A549 (cell line): ENCODE results near the gene VSIR. TPM values are rescaled to one million over a fixed set of nuclear protein-coding genes. Genes with fewer than 3 reads are reported as not detected.

Source experiments
- ATAC-seq, 2 experiments: fragments of 200-7000 bp in 1 of 2; fragments of >200 bp in 1 of 2; cut with Nextera tagmentation in 1 of 2; cut with Tn5 transposase in 1 of 2; 3 replicates each; pipeline versions ENCODE4 v1.8.0 to v1.9.1; 2018 to 2020; ENCODE audit warnings: mild to moderate bottlenecking in 1 of 2, moderate library complexity in 1 of 2
- CTCF ChIA-PET: fragments of 300-600 bp; sonication (Branson Sonifier 250); formaldehyde crosslinking; extraction: SDS; loops from one replicate; lab custom pipeline; 2021; ENCODE audit warnings: antibody characterized with exemption, inconsistent platforms; lab: Yijun Ruan, JAX
- POLR2A ChIA-PET: fragments of 350-600 bp; formaldehyde crosslinking; extraction: SDS; loops from one replicate; lab custom pipeline; 2021; ENCODE audit warnings: antibody characterized with exemption, inconsistent platforms; lab: Yijun Ruan, JAX
- DNase-seq, 2 experiments: peaks; one replicate each; pipeline versions ENCODE4 v3.0.0 to v3.0.0-alpha.2; 2011 to 2016; ENCODE audit warnings: low read depth in 1 of 2, low spot score in 1 of 2
- FAIRE-seq: peaks from 2 replicates; lab custom pipeline; 2011; peaks lifted over from hg19 to GRCh38; lab: Jason Lieb, UNC
- H3K27ac ChIP-seq, 2 experiments: fragments of >200 bp; sonication (Bioruptor Twin); formaldehyde crosslinking; 3 replicates each; pipeline ENCODE4 v1.5.1; 2016 to 2017
- H3K4me1 ChIP-seq: fragments of >200 bp; sonication (Bioruptor Twin); formaldehyde crosslinking; 3 replicates; pipeline ENCODE4 v1.6.1; 2016
- H3K4me2 ChIP-seq: fragments of >200 bp; sonication (Bioruptor Twin); formaldehyde crosslinking; 3 replicates; pipeline ENCODE4 v1.6.1; 2016
- H3K4me3 ChIP-seq: fragments of >200 bp; sonication (Bioruptor Twin); formaldehyde crosslinking; 3 replicates; pipeline ENCODE4 v1.5.1; 2016
- H3K9me3 ChIP-seq: fragments of >200 bp; sonication (Bioruptor Twin); formaldehyde crosslinking; 3 replicates; pipeline ENCODE4 v1.6.1; 2016
- CBX2 ChIP-seq: fragments of 200-600 bp; sonication (generic); IDR thresholded peaks from 2 replicates; pipeline ENCODE4 v1.6.1; 2016; ENCODE audit warnings: low read depth, mild to moderate bottlenecking, borderline replicate concordance
- E2F6 ChIP-seq: IDR thresholded peaks from 2 replicates; pipeline ENCODE4 v1.6.1; 2012; ENCODE audit warnings: low read depth, borderline replicate concordance
- EHF ChIP-seq: fragments of 250-450 bp; sonication (Bioruptor Pico); IDR thresholded peaks from 2 replicates; pipeline ENCODE4 v1.5.0; 2020; ENCODE audit warnings: mild to moderate bottlenecking
- EP300 ChIP-seq, 2 experiments: fragments of >200 bp; sonication (Bioruptor Twin); formaldehyde crosslinking; IDR thresholded peaks; 2 replicates in 1 of 2; 3 replicates in 1 of 2; pipeline ENCODE4 v1.6.1; 2016 to 2017
- FOSB ChIP-seq: fragments of 250-450 bp; sonication (Bioruptor Pico); IDR thresholded peaks from 2 replicates; pipeline ENCODE4 v1.5.0; 2020; ENCODE audit warnings: mild to moderate bottlenecking, moderate library complexity
- FOSL2 ChIP-seq, 2 experiments: fragments of 450-650 bp in 1 of 2; fragments of >200 bp in 1 of 2; sonication (Bioruptor Twin) in 1 of 2; formaldehyde crosslinking; IDR thresholded peaks; 2 replicates each; pipeline versions ENCODE4 v1.5.0 to v1.6.1; 2016 to 2020; ENCODE audit warnings: mild to moderate bottlenecking in 1 of 2, moderate library complexity in 1 of 2
- GATA3 ChIP-seq: IDR thresholded peaks from 2 replicates; pipeline ENCODE4 v1.6.1; 2012; ENCODE audit warnings: borderline replicate concordance
- KDM1A ChIP-seq: fragments of 200-600 bp; sonication (generic); IDR thresholded peaks from 2 replicates; pipeline ENCODE4 v1.6.1; 2016; ENCODE audit warnings: low read depth, mild to moderate bottlenecking
- KDM5A ChIP-seq: fragments of 200-600 bp; sonication (generic); IDR thresholded peaks from 2 replicates; pipeline ENCODE4 v1.6.1; 2016; ENCODE audit warnings: antibody characterized with exemption, mild to moderate bottlenecking
- MYC ChIP-seq: IDR thresholded peaks from 2 replicates; pipeline ENCODE4 v1.6.1; 2012; ENCODE audit warnings: mild to moderate bottlenecking, inconsistent platforms, low read length, improper control_type of control experiment, borderline replicate concordance
- NFE2L2 ChIP-seq: fragments of 150-350 bp; conservative IDR thresholded peaks from 2 replicates; pipeline ENCODE4 v1.6.1; 2014; ENCODE audit warnings: low read length
- NPAS2 ChIP-seq: fragments of 250-450 bp; sonication (Bioruptor Pico); IDR thresholded peaks from 2 replicates; pipeline ENCODE4 v1.8.0; 2022; ENCODE audit warnings: mild to moderate bottlenecking, moderate library complexity, borderline replicate concordance
- NR3C1 ChIP-seq: fragments of >200 bp; sonication (Bioruptor Twin); formaldehyde crosslinking; IDR thresholded peaks from 3 replicates; pipeline ENCODE4 v1.6.1; 2017
- PHF8 ChIP-seq: fragments of 200-600 bp; sonication (generic); IDR thresholded peaks from 2 replicates; pipeline ENCODE4 v1.6.1; 2016; ENCODE audit warnings: low read depth, mild to moderate bottlenecking, antibody characterized with exemption, moderate library complexity, borderline replicate concordance
- POLR2A ChIP-seq: IDR thresholded peaks from 2 replicates; pipeline ENCODE4 v1.6.1; 2012; ENCODE audit warnings: mild to moderate bottlenecking, low read length
- RAD21 ChIP-seq, 2 experiments: fragments of >200 bp in 1 of 2; sonication (Bioruptor Twin) in 1 of 2; formaldehyde crosslinking in 1 of 2; IDR thresholded peaks in 1 of 2; conservative IDR thresholded peaks in 1 of 2; 2 replicates in 1 of 2; 3 replicates in 1 of 2; pipeline ENCODE4 v1.6.1; 2012 to 2018; ENCODE audit warnings: inconsistent platforms in 1 of 2
- RCOR1 ChIP-seq: fragments of 150-350 bp; IDR thresholded peaks from 2 replicates; pipeline ENCODE4 v1.6.1; 2014; ENCODE audit warnings: antibody characterized with exemption, low read length, low read depth
- RFX5 ChIP-seq: fragments of 450-650 bp; IDR thresholded peaks from 2 replicates; pipeline ENCODE4 v1.7.1; 2014; ENCODE audit warnings: antibody characterized with exemption, mild to moderate bottlenecking, moderate library complexity
- RNF2 ChIP-seq: fragments of 200-600 bp; sonication (generic); IDR thresholded peaks from 2 replicates; pipeline ENCODE4 v1.6.1; 2016; ENCODE audit warnings: low read depth, mild to moderate bottlenecking, antibody characterized with exemption, moderate library complexity, borderline replicate concordance
- SREBF2 ChIP-seq: fragments of 450-650 bp; IDR thresholded peaks from 2 replicates; pipeline ENCODE4 v1.6.1; 2014; ENCODE audit warnings: mild to moderate bottlenecking, moderate library complexity
- ZFP36 ChIP-seq: fragments of 450-650 bp; IDR thresholded peaks from 2 replicates; pipeline ENCODE4 v1.6.1; 2014; ENCODE audit warnings: borderline replicate concordance; ENCODE audit not compliant: partially characterized antibody
- WGBS: methylation state at CpG from one replicate; pipeline ENCODE4 v1.1.6; 2017; ENCODE audit errors: missing lambda C conversion rate; 5-methylcytosine and 5-hydroxymethylcytosine counted together
- polyA plus RNA-seq, 4 experiments: library from polyadenylated mRNA; depleted of rRNA in 3 of 4; stranded (reverse); fragments of >200 nt; fragmentation: RNase III in 1 of 4; extraction: RNeasy Plus Mini Kit Qiagen cat#74134 plus additional on column Dnase treatment in 1 of 4; gene quantifications; 2 replicates in 3 of 4; 3 replicates in 1 of 4; pipeline ENCODE4 v1.2.3, GENCODE V29; 2011 to 2017
- TF ChIP-seq, protein P1 (sequence below): IDR thresholded peaks from 2 replicates; pipeline ENCODE4 v1.6.1; 2012

Gene VSIR
- polyA plus RNA-seq, 2 of the 4 experiments (the other 2 are of a cell fraction) = 15.5 to 18.5 TPM

- H3K4me3 ChIP-seq = no peak overlapping the region
- H3K4me1 ChIP-seq = 0 out of 3 replicates have a peak, but pooled peaks cover 2% of the 10 kb centered on the region
- no peaks in the 10 kb centered on the region for H3K9me3 ChIP-seq
- DNase-seq = no peak
- no peak overlapping the region for H3K4me2 ChIP-seq
- POLR2A ChIA-PET = interaction anchor here (0.9 kb wide), 1 partner anchor 9 kb away, joined by 3 read pairs; the partner anchor contains the start of gene VSIR
- TF ChIP-seq E2F6 (no peak), KDM5A (no peak), EP300 (IDR thresholded peaks at IDR 0.05) (no peak), KDM1A (no peak)
- TF ChIP-seq, all 56 proteins: peak for 0
- H3K27ac ChIP-seq = no peak overlapping the region
- FAIRE-seq (no peak), ATAC-seq (peak; percentile 8 to 29; a peak in 2 of 6 replicates)
- 71% methylated on average over 7 of the region's 7 CpGs for WGBS
- CTCF ChIA-PET = interaction anchor here (0.8 to 5.5 kb wide), 4 partner anchors 9 to 266 kb away, joined by 3 to 42 read pairs (median 4); partner anchors contain the start of gene VSIR
Measured at GRCh38 chr10:71782917-71783490, 9.7 kb upstream of the VSIR start.

DNA sequence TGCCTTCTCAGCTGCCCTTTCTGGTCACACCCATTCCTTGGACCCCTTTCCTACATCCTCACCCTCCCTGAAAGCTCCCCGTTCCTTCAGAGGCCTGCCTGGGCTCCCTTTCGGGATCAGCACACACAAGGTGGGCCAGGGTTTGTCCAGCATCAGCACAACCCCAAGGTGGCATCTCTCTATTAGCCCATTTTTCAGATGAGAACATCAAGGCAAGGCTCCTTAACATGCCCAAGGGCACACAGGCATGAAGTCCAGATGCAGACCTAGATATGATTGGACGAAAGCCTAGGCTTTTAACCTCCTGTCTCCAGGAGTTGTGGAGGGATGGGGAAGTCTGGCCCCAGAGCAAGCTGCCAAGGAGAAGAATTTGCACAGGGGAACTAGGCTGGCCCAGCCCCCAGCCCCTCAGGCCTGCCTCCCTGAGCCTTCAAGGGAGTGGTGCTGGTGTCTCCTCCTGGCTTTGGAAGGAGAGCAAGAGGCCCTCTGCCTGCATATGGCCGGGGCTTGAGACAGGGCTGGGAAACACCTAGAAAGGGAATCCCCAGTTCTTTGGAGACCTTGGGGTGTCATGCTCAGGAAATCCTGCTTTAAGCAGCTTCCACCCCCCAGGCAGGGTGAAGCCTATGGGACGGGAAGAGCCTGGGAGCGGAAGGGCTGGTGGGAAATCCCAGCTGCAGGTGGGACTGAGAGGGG, 9.0 kb upstream of the VSIR start:
- no peak overlapping the region for H3K27ac ChIP-seq
- CTCF ChIA-PET = interaction anchor here (0.9 to 5.5 kb wide), 4 partner anchors 9 to 173 kb away, joined by 3 to 42 read pairs (median 4); partner anchors contain the start of gene VSIR
- DNase-seq (no peak), FAIRE-seq (no peak), ATAC-seq (peak in 1 of 2 experiments; percentile 12; a peak in 1 of 6 replicates)
- 69% methylated on average over 6 of the region's 6 CpGs for WGBS
- POLR2A ChIA-PET = interaction anchor here (0.9 kb wide), 1 partner anchor 9 kb away, joined by 3 read pairs; the partner anchor contains the start of gene VSIR
- TF ChIP-seq GATA3 (no peak), RNF2 (no peak), EHF (CRISPR knock-in tag) (no peak), FOSL2 (IDR thresholded peaks at IDR 0.05) (no peak), FOSL2 (CRISPR knock-in tag; IDR thresholded peaks at IDR 0.05) (no peak), FOSB (CRISPR knock-in tag) (no peak), NPAS2 (CRISPR knock-in tag) (no peak), RFX5 (no peak), CBX2 (no peak), NFE2L2 (no peak), ZFP36 (no peak), SREBF2 (no peak), NR3C1 (no peak), MYC (no peak), RCOR1 (no peak), PHF8 (no peak)
- TF ChIP-seq, protein P1, sequence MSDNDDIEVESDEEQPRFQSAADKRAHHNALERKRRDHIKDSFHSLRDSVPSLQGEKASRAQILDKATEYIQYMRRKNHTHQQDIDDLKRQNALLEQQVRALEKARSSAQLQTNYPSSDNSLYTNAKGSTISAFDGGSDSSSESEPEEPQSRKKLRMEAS = no peak
- no peak overlapping the region for H3K4me3 ChIP-seq
- H3K4me1 ChIP-seq = 0 out of 3 replicates have a peak, but pooled peaks cover 2% of the 10 kb centered on the region
- no peak overlapping the region for H3K4me2 ChIP-seq
- H3K9me3 ChIP-seq = no peaks in the 10 kb centered on the region

GRCh38 chr10:71780719-71781118, 7.4 kb upstream of the VSIR start:
- peak; percentile 41 to 54; a peak in 3 of 6 replicates for ATAC-seq
- POLR2A ChIA-PET = no interaction called here
- H3K9me3 ChIP-seq = no peaks in the 10 kb centered on the region
- CTCF ChIA-PET = interaction anchor here (0.8 to 1.5 kb wide), 3 partner anchors 12 to 115 kb away, joined by 3 read pairs; no protein-coding TSS in a partner anchor
- H3K4me2 ChIP-seq = no peak overlapping the region
- no peak for FAIRE-seq
- H3K4me1 ChIP-seq = 0 out of 3 replicates have a peak, but pooled peaks cover 2% of the 10 kb centered on the region
- TF ChIP-seq POLR2A (no peak), RAD21 (conservative IDR thresholded peaks at IDR 0.05 in 1 of 2, IDR thresholded peaks at IDR 0.05 in 1 of 2) (peak in 1 of 2 experiments; percentile 30; a peak in 1 of 5 replicates)
- WGBS = 82% methylated on average over 9 of the region's 9 CpGs
- H3K4me3 ChIP-seq = no peak overlapping the region
- no peak for DNase-seq
- H3K27ac ChIP-seq = no peak overlapping the region
